Upper lobe of left lung (tissue), 4 donors: ENCODE data around the gene GSTM5.

Experiments
- EP300 ChIP-seq, 4 donors: sonication (generic); formaldehyde crosslinking; IDR thresholded peaks; one replicate each; pipeline ENCODE4 v1.5.1; 2017; ENCODE audit warnings: antibody characterized with exemption in 4 of 4, control low read depth in 2 of 4
- POLR2A ChIP-seq, 4 donors: fragments of 450-650 bp; IDR thresholded peaks; one replicate each; pipeline ENCODE4 v1.5.1; 2016 to 2017; ENCODE audit warnings: antibody characterized with exemption in 4 of 4, mild to moderate bottlenecking in 2 of 4
- POLR2AphosphoS5 ChIP-seq, 2 donors: sonication (generic); formaldehyde crosslinking; IDR thresholded peaks; one replicate each; pipeline ENCODE4 v1.5.1; 2017; ENCODE audit warnings: antibody characterized with exemption in 2 of 2
- TF ChIP-seq, protein P1 (sequence below), 6 experiments: fragments of 450-650 bp in 4 of 6; fragments of 200-600 bp in 2 of 6; sonication (generic) in 2 of 6; IDR thresholded peaks; one replicate each; pipeline ENCODE4 v1.5.1; 2016 to 2019; ENCODE audit warnings: antibody characterized with exemption in 6 of 6

GRCh38 chr1:109721042-109721441 lies 9.0 kb downstream of the GSTM5 start:
- TF ChIP-seq EP300 (IDR thresholded peaks at IDR 0.05) (no peak), POLR2AphosphoS5 (IDR thresholded peaks at IDR 0.05) (no peak), POLR2A (IDR thresholded peaks at IDR 0.05) (no peak)
- TF ChIP-seq, protein P1, sequence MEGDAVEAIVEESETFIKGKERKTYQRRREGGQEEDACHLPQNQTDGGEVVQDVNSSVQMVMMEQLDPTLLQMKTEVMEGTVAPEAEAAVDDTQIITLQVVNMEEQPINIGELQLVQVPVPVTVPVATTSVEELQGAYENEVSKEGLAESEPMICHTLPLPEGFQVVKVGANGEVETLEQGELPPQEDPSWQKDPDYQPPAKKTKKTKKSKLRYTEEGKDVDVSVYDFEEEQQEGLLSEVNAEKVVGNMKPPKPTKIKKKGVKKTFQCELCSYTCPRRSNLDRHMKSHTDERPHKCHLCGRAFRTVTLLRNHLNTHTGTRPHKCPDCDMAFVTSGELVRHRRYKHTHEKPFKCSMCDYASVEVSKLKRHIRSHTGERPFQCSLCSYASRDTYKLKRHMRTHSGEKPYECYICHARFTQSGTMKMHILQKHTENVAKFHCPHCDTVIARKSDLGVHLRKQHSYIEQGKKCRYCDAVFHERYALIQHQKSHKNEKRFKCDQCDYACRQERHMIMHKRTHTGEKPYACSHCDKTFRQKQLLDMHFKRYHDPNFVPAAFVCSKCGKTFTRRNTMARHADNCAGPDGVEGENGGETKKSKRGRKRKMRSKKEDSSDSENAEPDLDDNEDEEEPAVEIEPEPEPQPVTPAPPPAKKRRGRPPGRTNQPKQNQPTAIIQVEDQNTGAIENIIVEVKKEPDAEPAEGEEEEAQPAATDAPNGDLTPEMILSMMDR (IDR thresholded peaks at IDR 0.05), result no peak
